GM23338 (cell line): ENCODE results near the gene FBXW8. TPM values are rescaled to one million over a fixed set of nuclear protein-coding genes. Genes with fewer than 3 reads are reported as not detected.
A peak's percentile ranks its signal among the peaks of the same experiment; 100 is the strongest.

Source experiments
- ATAC-seq: fragments of 200-7000 bp; cut with Tn5 transposase; 3 replicates; pipeline ENCODE4 v1.9.1; 2020
- DNase-seq: peaks from one replicate; pipeline ENCODE4 v3.0.0-alpha.2; 2015; ENCODE audit warnings: low spot score
- H2AFZ ChIP-seq: fragments of 200-600 bp; sonication (generic); 2 replicates; pipeline ENCODE4 v1.8.0; 2016; ENCODE audit warnings: antibody characterized with exemption, mild to moderate bottlenecking, moderate library complexity
- H3F3A ChIP-seq: fragments of 200-600 bp; sonication (generic); replicated peaks from 2 replicates; pipeline ENCODE4 v1.8.0; 2017; ENCODE audit warnings: antibody characterized with exemption, mixed run types, low read depth
- H3K27ac ChIP-seq: fragments of 200-600 bp; sonication (generic); 2 replicates; pipeline ENCODE4 v1.6.1; 2016; ENCODE audit warnings: low read depth
- H3K27me3 ChIP-seq: fragments of 200-600 bp; sonication (generic); 2 replicates; pipeline ENCODE4 v1.8.0; 2016; ENCODE audit warnings: mild to moderate bottlenecking, mixed run types, moderate library complexity; ENCODE audit not compliant: insufficient read depth
- H3K36me3 ChIP-seq: fragments of 200-600 bp; sonication (generic); 2 replicates; pipeline ENCODE4 v1.8.0; 2016; ENCODE audit warnings: mild to moderate bottlenecking; ENCODE audit not compliant: insufficient read depth
- H3K4me1 ChIP-seq: fragments of 200-600 bp; sonication (generic); 2 replicates; pipeline ENCODE4 v1.8.0; 2016; ENCODE audit warnings: mild to moderate bottlenecking, moderate library complexity; ENCODE audit not compliant: insufficient read depth
- H3K4me2 ChIP-seq: fragments of 200-600 bp; sonication (generic); 2 replicates; pipeline ENCODE4 v1.7.1; 2017; ENCODE audit warnings: mixed run types
- H3K4me3 ChIP-seq: fragments of 200-600 bp; sonication (generic); 2 replicates; pipeline ENCODE4 v1.6.1; 2016; ENCODE audit warnings: mixed run types
- H3K79me2 ChIP-seq: fragments of 200-600 bp; sonication (generic); replicated peaks from 2 replicates; pipeline ENCODE4 v1.8.0; 2017; ENCODE audit warnings: mild to moderate bottlenecking; ENCODE audit not compliant: insufficient read depth
- H3K9me2 ChIP-seq: fragments of 200-600 bp; sonication (generic); 2 replicates; pipeline ENCODE4 v1.8.0; 2017; ENCODE audit not compliant: insufficient read depth
- H4K20me1 ChIP-seq: fragments of 200-600 bp; sonication (generic); replicated peaks from 2 replicates; pipeline ENCODE4 v1.8.0; 2017; ENCODE audit warnings: mild to moderate bottlenecking; ENCODE audit not compliant: insufficient read depth
- H3K27ac Mint-ChIP-seq: 2 replicates; pipeline ENCODE4 v1.8.0; 2020; ENCODE audit warnings: inconsistent platforms, mild to moderate bottlenecking, moderate library complexity, mixed read lengths
- H3K27me3 Mint-ChIP-seq: 3 replicates; pipeline ENCODE4 v1.8.0; 2022; ENCODE audit warnings: low read depth, mild to moderate bottlenecking, moderate library complexity, mixed read lengths, inconsistent platforms; ENCODE audit not compliant: insufficient read depth, poor library complexity
- H3K36me3 Mint-ChIP-seq: 3 replicates; pipeline ENCODE4 v1.8.0; 2021; ENCODE audit warnings: low read depth, mild to moderate bottlenecking, inconsistent platforms, moderate library complexity, mixed read lengths
- H3K4me1 Mint-ChIP-seq: 3 replicates; pipeline ENCODE4 v1.8.0; 2020; ENCODE audit warnings: mild to moderate bottlenecking, inconsistent platforms, mixed read lengths
- H3K4me3 Mint-ChIP-seq: 3 replicates; pipeline ENCODE4 v1.8.0; 2021; ENCODE audit warnings: moderate library complexity, mild to moderate bottlenecking, inconsistent platforms, mixed read lengths
- H3K9me3 Mint-ChIP-seq: 3 replicates; pipeline ENCODE4 v1.8.0; 2020; ENCODE audit warnings: moderate library complexity, mild to moderate bottlenecking, inconsistent platforms, mixed read lengths
- EZH2 ChIP-seq: fragments of 200-600 bp; sonication (generic); IDR thresholded peaks from one replicate; pipeline ENCODE4 v1.8.0; 2017; ENCODE audit warnings: antibody characterized with exemption, mild to moderate bottlenecking, low read depth; ENCODE audit not compliant: unreplicated experiment
- POLR2AphosphoS5 ChIP-seq: IDR thresholded peaks from 2 replicates; pipeline ENCODE4 v1.6.1; 2016; ENCODE audit warnings: antibody characterized with exemption, low read depth
- STAT1 ChIP-seq: IDR thresholded peaks from one replicate; pipeline ENCODE4 v1.6.1; 2016; ENCODE audit warnings: antibody characterized with exemption; ENCODE audit not compliant: unreplicated experiment
- ZNF114 ChIP-seq: fragments of 250-450 bp; sonication (Bioruptor Pico); IDR thresholded peaks from 2 replicates; pipeline ENCODE4 v1.5.0; 2020; ENCODE audit warnings: mild to moderate bottlenecking, moderate library complexity
- polyA plus RNA-seq: library from polyadenylated mRNA; unstranded; fragments of >200 nt; fragmentation: Nextera tagmentation; extraction: Ambion mirVana; gene quantifications from 2 replicates; pipeline ENCODE4 v1.2.1, GENCODE V29; 2016
- total RNA-seq: library from RNA; depleted of rRNA; stranded (reverse); fragments of >200 nt; shearing (Covaris generic); gene quantifications from 2 replicates; pipeline ENCODE4 v1.2.3, GENCODE V29; 2014
- TF ChIP-seq, protein P1 (sequence below), 2 experiments: fragments of 200-600 bp in 1 of 2; sonication (generic) in 1 of 2; conservative IDR thresholded peaks; 2 replicates each; pipeline versions ENCODE4 v1.5.1 to v1.6.1; 2016 to 2017; ENCODE audit warnings: antibody characterized with exemption in 2 of 2, low read depth in 2 of 2, mild to moderate bottlenecking in 2 of 2, moderate library complexity in 1 of 2

FBXW8 gene
- total and polyA plus RNA-seq, 2 experiments from 2014 or later, result 4.6 to 13.9 TPM

- peaks cover 31% of the 10 kb centered on the region for H3K36me3 Mint-ChIP-seq
- Histone ChIP-seq H3K36me3 (no peaks in the 10 kb centered on the region; the same call in 1 of the 2 replicates), H3F3A (no peaks in the 10 kb centered on the region; the same call in 1 of the 2 replicates), H2AFZ (no peak overlapping the region), H3K9me2 (no peaks in the 10 kb centered on the region), H3K4me2 (no peak overlapping the region), H3K79me2 (0 out of 2 replicates have a peak, but pooled peaks cover 6% of the 10 kb centered on the region), H3K27ac (no peak overlapping the region), H3K4me3 (no peak overlapping the region), H4K20me1 (peaks cover 5% of the 10 kb centered on the region; the same call in 1 of the 2 replicates), H3K27me3 (no peaks in the 10 kb centered on the region), H3K4me1 (no peaks in the 10 kb centered on the region)
- H3K4me1 Mint-ChIP-seq, result peaks cover 23% of the 10 kb centered on the region
- ATAC-seq (no peak), DNase-seq (no peak)
- TF ChIP-seq POLR2AphosphoS5 (no peak), EZH2 (no peak)
- no peaks in the 10 kb centered on the region for H3K9me3 Mint-ChIP-seq
- H3K4me3 Mint-ChIP-seq, result no peak overlapping the region
- no peaks in the 10 kb centered on the region for H3K27me3 Mint-ChIP-seq
- H3K27ac Mint-ChIP-seq, result no peak overlapping the region
Measured at GRCh38 chr12:117023998-117024960, 113.5 kb downstream of the FBXW8 start.

GRCh38 chr12:117024961-117025480, 114.3 kb downstream of the FBXW8 start:
- H3K27me3 Mint-ChIP-seq, result no peaks in the 10 kb centered on the region
- H3K4me3 Mint-ChIP-seq, result no peak overlapping the region
- Histone ChIP-seq H3K27ac (no peak overlapping the region), H3K9me2 (no peaks in the 10 kb centered on the region), H3F3A (peaks cover 1% of the 10 kb centered on the region; the same call in 1 of the 2 replicates), H3K27me3 (no peaks in the 10 kb centered on the region), H3K79me2 (0 out of 2 replicates have a peak, but pooled peaks cover 6% of the 10 kb centered on the region), H4K20me1 (peaks cover 5% of the 10 kb centered on the region; the same call in 1 of the 2 replicates), H2AFZ (no peak overlapping the region), H3K4me1 (no peaks in the 10 kb centered on the region), H3K4me3 (no peak overlapping the region), H3K4me2 (no peak overlapping the region), H3K36me3 (no peaks in the 10 kb centered on the region; the same call in 1 of the 2 replicates)
- ATAC-seq (no peak), DNase-seq (no peak)
- no peaks in the 10 kb centered on the region for H3K9me3 Mint-ChIP-seq
- peak overlapping the region; percentile 77 for H3K27ac Mint-ChIP-seq
- peaks cover 31% of the 10 kb centered on the region for H3K36me3 Mint-ChIP-seq
- H3K4me1 Mint-ChIP-seq, result peaks cover 23% of the 10 kb centered on the region
- TF ChIP-seq ZNF114 (CRISPR knock-in tag), result no peak

DNA sequence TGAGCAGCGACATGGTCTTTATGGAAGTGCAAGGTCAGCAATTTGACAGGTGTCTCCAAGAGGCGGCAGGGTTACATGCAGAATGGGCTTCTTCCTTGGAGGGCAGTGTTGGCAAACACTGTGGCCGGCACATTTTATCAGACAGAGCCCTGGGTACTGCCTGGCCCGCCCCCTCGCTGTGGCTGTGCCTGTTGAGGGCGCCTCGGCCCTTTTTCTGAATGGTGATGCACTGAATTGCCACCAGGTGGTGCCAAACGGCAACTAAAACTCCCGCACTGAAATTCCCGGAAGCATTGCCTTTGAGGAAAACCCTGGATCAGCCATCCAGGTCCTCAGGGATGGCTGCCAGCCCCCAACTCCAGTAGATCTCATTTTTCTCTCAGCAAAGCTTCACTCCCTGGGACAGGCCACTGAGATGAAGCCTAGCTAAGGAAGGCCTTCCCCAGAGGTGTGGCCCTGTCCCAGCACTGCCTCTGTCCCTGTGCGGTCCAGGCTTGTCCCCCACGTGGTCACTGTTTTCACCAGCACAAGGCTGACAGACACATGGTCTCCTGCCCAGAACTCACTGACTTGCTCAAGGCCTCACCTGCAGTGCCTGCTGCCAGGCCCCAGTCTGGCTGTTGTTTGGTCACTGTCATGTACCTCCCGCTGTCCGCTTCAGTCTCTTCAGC, 114.9 kb downstream of the FBXW8 start:
- Mint-ChIP-seq H3K36me3 (peaks cover 31% of the 10 kb centered on the region), H3K9me3 (no peaks in the 10 kb centered on the region), H3K27me3 (no peaks in the 10 kb centered on the region), H3K4me3 (no peak overlapping the region), H3K4me1 (peaks cover 21% of the 10 kb centered on the region), H3K27ac (peak overlapping the region; percentile 5; the same call in 1 of the 2 replicates)
- H3K27ac ChIP-seq, result no peak overlapping the region
- no peak overlapping the region for H3K4me2 ChIP-seq
- DNase-seq (peak; percentile 93), ATAC-seq (peak; percentile 96)
- H3K9me2 ChIP-seq, result no peaks in the 10 kb centered on the region
- peaks cover 6% of the 10 kb centered on the region; the same call in 1 of the 2 replicates for H3F3A ChIP-seq
- no peaks in the 10 kb centered on the region; the same call in 1 of the 2 replicates for H3K36me3 ChIP-seq
- H3K79me2 ChIP-seq, result 0 out of 2 replicates have a peak, but pooled peaks cover 6% of the 10 kb centered on the region
- H3K4me3 ChIP-seq, result no peak overlapping the region
- TF ChIP-seq, protein P1, sequence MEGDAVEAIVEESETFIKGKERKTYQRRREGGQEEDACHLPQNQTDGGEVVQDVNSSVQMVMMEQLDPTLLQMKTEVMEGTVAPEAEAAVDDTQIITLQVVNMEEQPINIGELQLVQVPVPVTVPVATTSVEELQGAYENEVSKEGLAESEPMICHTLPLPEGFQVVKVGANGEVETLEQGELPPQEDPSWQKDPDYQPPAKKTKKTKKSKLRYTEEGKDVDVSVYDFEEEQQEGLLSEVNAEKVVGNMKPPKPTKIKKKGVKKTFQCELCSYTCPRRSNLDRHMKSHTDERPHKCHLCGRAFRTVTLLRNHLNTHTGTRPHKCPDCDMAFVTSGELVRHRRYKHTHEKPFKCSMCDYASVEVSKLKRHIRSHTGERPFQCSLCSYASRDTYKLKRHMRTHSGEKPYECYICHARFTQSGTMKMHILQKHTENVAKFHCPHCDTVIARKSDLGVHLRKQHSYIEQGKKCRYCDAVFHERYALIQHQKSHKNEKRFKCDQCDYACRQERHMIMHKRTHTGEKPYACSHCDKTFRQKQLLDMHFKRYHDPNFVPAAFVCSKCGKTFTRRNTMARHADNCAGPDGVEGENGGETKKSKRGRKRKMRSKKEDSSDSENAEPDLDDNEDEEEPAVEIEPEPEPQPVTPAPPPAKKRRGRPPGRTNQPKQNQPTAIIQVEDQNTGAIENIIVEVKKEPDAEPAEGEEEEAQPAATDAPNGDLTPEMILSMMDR (conservative IDR thresholded peaks at IDR 0.05; ENCODE audit: low read depth in 2 of 2), result peak; percentile 88 to 94
- no peak for TF ChIP-seq STAT1
- no peaks in the 10 kb centered on the region for H3K4me1 ChIP-seq
- peaks cover 5% of the 10 kb centered on the region; the same call in 1 of the 2 replicates for H4K20me1 ChIP-seq
- no peak overlapping the region for H2AFZ ChIP-seq
- no peaks in the 10 kb centered on the region for H3K27me3 ChIP-seq
